Esophagus squamous epithelium (tissue), 5 donors: ENCODE measurements around the gene CFTR. TPM values are rescaled to one million over a fixed set of nuclear protein-coding genes. Genes with fewer than 3 reads are reported as not detected.

Source experiments
- DNase-seq: peaks from one replicate; lab custom pipeline; 2025; lab: John Stamatoyannopoulos, UW
- H3K27ac ChIP-seq, 4 donors: fragments of 200-600 bp; sonication (generic); one replicate each; pipeline ENCODE4 v1.5.1; 2016 to 2019; ENCODE audit warnings: mild to moderate bottlenecking in 1 of 4
- H3K27me3 ChIP-seq, 4 donors: fragments of 200-600 bp; sonication (generic); 1 replicate in 3 of 4; 2 replicates in 1 of 4; pipeline versions ENCODE4 v1.5.1 to v1.6.0; 2017 to 2021; ENCODE audit warnings: antibody characterized with exemption in 1 of 4
- H3K36me3 ChIP-seq, 3 donors: fragments of 200-600 bp; sonication (generic); one replicate each; pipeline ENCODE4 v1.5.1; 2016 to 2019
- H3K4me1 ChIP-seq, 3 donors: fragments of 200-600 bp; sonication (generic); one replicate each; pipeline ENCODE4 v1.5.1; 2017 to 2019
- H3K4me3 ChIP-seq, 4 donors: fragments of 200-600 bp; sonication (generic); 1 replicate in 3 of 4; 2 replicates in 1 of 4; pipeline ENCODE4 v1.5.1; 2016 to 2019; ENCODE audit warnings: mild to moderate bottlenecking in 2 of 4, moderate library complexity in 1 of 4
- H3K9me3 ChIP-seq, 3 donors: fragments of 200-600 bp; sonication (generic); one replicate each; pipeline ENCODE4 v1.5.1; 2016 to 2019
- CTCF ChIP-seq, 6 experiments: fragments of 450-650 bp in 4 of 6; fragments of 200-600 bp in 2 of 6; sonication (generic) in 2 of 6; IDR thresholded peaks; one replicate each; pipeline ENCODE4 v1.5.1; 2016 to 2019; ENCODE audit warnings: antibody characterized with exemption in 6 of 6, mild to moderate bottlenecking in 4 of 6, moderate library complexity in 4 of 6
- POLR2A ChIP-seq, 4 donors: fragments of 450-650 bp; IDR thresholded peaks; one replicate each; pipeline ENCODE4 v1.6.1; 2017; ENCODE audit warnings: antibody characterized with exemption in 4 of 4, mild to moderate bottlenecking in 4 of 4, moderate library complexity in 3 of 4
- WGBS, 2 donors: methylation state at CpG; one replicate each; pipeline ENCODE4 v1.1.5; 2018; 5-methylcytosine and 5-hydroxymethylcytosine counted together
- intact Hi-C: fragments of 100-400 bp; cut with DNase I; formaldehyde crosslinking; loops from one replicate; pipeline ENCODE4 v1.15.0; 2022
- total RNA-seq, 4 donors: library from RNA; depleted of rRNA; stranded (reverse); fragments of >200 nt; gene quantifications; one replicate each; pipeline ENCODE4 v1.1.0, GENCODE V29; 2016
- donor health status: DM: yes; HTN: yes; CAD: no.

CFTR gene
- total RNA-seq, 4 donors from 2014 or later: 0.38 to 2.1 (median 0.99) TPM; not detected in 1

GRCh38 chr7:117596134-117596533, 116.3 kb downstream of the CFTR start:
- no peak for DNase-seq
- TF ChIP-seq POLR2A (IDR thresholded peaks at IDR 0.05) (no peak), CTCF (IDR thresholded peaks at IDR 0.05) (no peak)

GRCh38 chr7:117597755-117598154, 117.9 kb downstream of the CFTR start:
- intact Hi-C loops: no loop called here
- H3K27ac ChIP-seq: no peak overlapping the region
- no peak overlapping the region for H3K4me3 ChIP-seq
- 55 to 68% methylated on average over 2 of the region's 2 CpGs for WGBS, 2 donors
- H3K9me3 ChIP-seq: no peaks in the 10 kb centered on the region
- no peak for DNase-seq
- H3K36me3 ChIP-seq: no peaks in the 10 kb centered on the region
- no peaks in the 10 kb centered on the region for H3K27me3 ChIP-seq
- TF ChIP-seq POLR2A (IDR thresholded peaks at IDR 0.05) (no peak), CTCF (IDR thresholded peaks at IDR 0.05) (no peak)
- no peaks in the 10 kb centered on the region for H3K4me1 ChIP-seq

More at GRCh38 chr7:117596134-117596533, 116.3 kb downstream of the CFTR start:
- Histone ChIP-seq H3K4me1 (no peaks in the 10 kb centered on the region), H3K27ac (no peak overlapping the region), H3K36me3 (no peaks in the 10 kb centered on the region), H3K4me3 (no peak overlapping the region), H3K9me3 (no peaks in the 10 kb centered on the region), H3K27me3 (no peaks in the 10 kb centered on the region)
- intact Hi-C loops: no loop called here
- no CpG with 5 or more reads among the region's 21 CpGs for WGBS, 2 donors

- no peak overlapping the region for H3K27ac ChIP-seq
- 28 to 32% methylated on average over 2 of the region's 2 CpGs for WGBS, 2 donors
- H3K4me3 ChIP-seq: no peak overlapping the region
- H3K9me3 ChIP-seq: no peaks in the 10 kb centered on the region
- H3K36me3 ChIP-seq: no peaks in the 10 kb centered on the region
- intact Hi-C loops: no loop called here
- no peaks in the 10 kb centered on the region for H3K4me1 ChIP-seq
- H3K27me3 ChIP-seq: no peaks in the 10 kb centered on the region
- no peak for DNase-seq
- TF ChIP-seq POLR2A (IDR thresholded peaks at IDR 0.05) (no peak), CTCF (IDR thresholded peaks at IDR 0.05) (no peak)
Observed at GRCh38 chr7:117600911-117601310, 121.1 kb downstream of the CFTR start.

- H3K4me3 ChIP-seq: no peak overlapping the region
- intact Hi-C loops: no loop called here
- no peak overlapping the region for H3K27ac ChIP-seq
- H3K36me3 ChIP-seq: no peaks in the 10 kb centered on the region
- DNase-seq: no peak
- WGBS, 2 donors: 66 to 74% methylated on average over 4 of the region's 4 CpGs
- H3K4me1 ChIP-seq: no peaks in the 10 kb centered on the region
- no peaks in the 10 kb centered on the region for H3K9me3 ChIP-seq
- no peaks in the 10 kb centered on the region for H3K27me3 ChIP-seq
- no peak for TF ChIP-seq CTCF (IDR thresholded peaks at IDR 0.05)
- no peak for TF ChIP-seq POLR2A (IDR thresholded peaks at IDR 0.05)
Observed at GRCh38 chr7:117603627-117604026, 123.8 kb downstream of the CFTR start.

GRCh38 chr7:117605712-117606111, 125.9 kb downstream of the CFTR start:
- H3K27me3 ChIP-seq: no peaks in the 10 kb centered on the region
- H3K4me3 ChIP-seq: no peak overlapping the region
- H3K36me3 ChIP-seq: no peaks in the 10 kb centered on the region
- TF ChIP-seq CTCF (IDR thresholded peaks at IDR 0.05): no peak
- TF ChIP-seq POLR2A (IDR thresholded peaks at IDR 0.05): no peak
- H3K9me3 ChIP-seq: no peaks in the 10 kb centered on the region
- no peak for DNase-seq
- H3K4me1 ChIP-seq: no peaks in the 10 kb centered on the region
- intact Hi-C loops: no loop called here
- H3K27ac ChIP-seq: no peak overlapping the region
